CMK (cell line): ENCODE measurements around the gene RSPH1.

Experiments
- DNase-seq: peaks from one replicate; pipeline ENCODE4 v3.0.0-alpha.2; 2010; ENCODE audit warnings: low read depth

RSPH1 gene

GRCh38 chr21:42496120-42496838 lies at the start of gene RSPH1:
Gene RSPH1, minus strand, starts transcription at chr21:42496224. Its CDS starts 38 bp downstream, at chr21:42496186.
- DNase-seq: peak; percentile 100

GRCh38 chr21:42545745-42546144 lies 49.7 kb upstream of the RSPH1 start:
- DNase-seq: no peak

DNA sequence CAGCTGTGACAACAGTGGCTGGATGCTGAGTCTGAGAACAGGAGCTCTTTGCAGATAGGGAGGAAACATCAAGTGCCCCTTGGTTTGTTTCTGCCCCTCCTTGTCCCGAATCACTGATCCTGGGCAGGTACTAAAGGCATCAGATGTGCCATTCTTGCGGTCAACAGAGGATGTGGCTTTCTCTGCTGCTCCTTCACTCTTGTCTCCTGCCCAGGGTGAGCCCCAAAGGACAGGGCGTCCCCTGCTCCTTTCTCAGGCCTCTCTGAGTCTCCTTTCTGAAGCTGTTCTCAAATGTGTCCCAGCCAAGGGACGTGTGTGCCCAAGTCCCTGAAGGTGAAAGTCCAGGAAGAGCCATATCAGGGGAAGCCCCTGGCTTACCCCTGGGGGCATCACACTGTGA lies 49.3 kb upstream of the RSPH1 start:
- DNase-seq: no peak

DNA sequence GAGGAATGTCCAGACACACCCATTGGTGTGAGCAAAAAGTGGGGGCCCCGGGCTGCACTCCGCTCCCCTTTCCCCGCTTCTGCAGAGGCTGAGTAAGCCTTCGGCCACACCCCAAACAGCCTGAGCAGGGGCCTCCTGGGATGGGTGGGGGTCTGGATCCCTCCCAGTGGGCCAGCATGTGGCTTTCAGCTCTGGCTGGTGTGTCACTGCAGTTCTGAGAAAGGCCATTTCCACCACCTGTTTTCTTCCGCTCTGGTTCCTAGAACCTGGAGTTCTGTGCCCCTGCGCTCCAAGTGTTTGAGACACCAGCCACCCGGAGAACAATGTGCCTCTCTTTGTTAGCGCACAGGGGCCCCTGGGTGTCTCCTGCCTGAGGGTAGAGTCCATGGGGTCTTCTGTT lies 48.5 kb upstream of the RSPH1 start:
- no peak for DNase-seq

GRCh38 chr21:42543106-42543847 lies 47.3 kb upstream of the RSPH1 start:
- no peak for DNase-seq

DNA sequence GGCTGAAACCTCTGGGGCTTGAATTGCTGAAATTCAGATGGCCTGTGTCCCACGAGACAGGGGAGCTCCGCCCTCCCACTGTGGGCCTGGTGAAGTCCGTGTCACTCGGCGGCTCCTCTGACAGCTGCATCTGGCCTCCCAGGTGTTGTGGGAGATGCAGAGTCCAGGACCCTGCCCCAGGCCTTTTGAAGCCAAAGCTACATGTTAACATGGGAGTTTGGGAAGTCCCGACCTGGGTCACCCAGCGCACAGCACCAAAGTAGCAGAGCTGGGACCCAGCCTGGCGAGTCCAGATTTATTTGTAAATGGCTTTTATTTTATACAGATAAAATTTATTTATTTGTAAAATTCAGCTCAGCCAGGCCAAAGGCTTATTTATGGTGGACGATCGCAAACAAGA lies 46.6 kb upstream of the RSPH1 start:
- DNase-seq: no peak

- no peak for DNase-seq
Measured at GRCh38 chr21:42542196-42542595, 46.2 kb upstream of the RSPH1 start.

- no peak for DNase-seq
Measured at GRCh38 chr21:42541618-42542017, 45.6 kb upstream of the RSPH1 start.

GRCh38 chr21:42541174-42541573 lies 45.1 kb upstream of the RSPH1 start:
- no peak for DNase-seq

- DNase-seq: no peak
Measured at GRCh38 chr21:42540396-42540795, 44.4 kb upstream of the RSPH1 start.

- DNase-seq: no peak
Measured at GRCh38 chr21:42539931-42540343, 43.9 kb upstream of the RSPH1 start.

GRCh38 chr21:42539342-42539741 lies 43.3 kb upstream of the RSPH1 start:
- DNase-seq: no peak

GRCh38 chr21:42538479-42539275 lies 42.7 kb upstream of the RSPH1 start:
- no peak for DNase-seq

- no peak for DNase-seq
Measured at GRCh38 chr21:42537106-42537742, 41.2 kb upstream of the RSPH1 start.

DNA sequence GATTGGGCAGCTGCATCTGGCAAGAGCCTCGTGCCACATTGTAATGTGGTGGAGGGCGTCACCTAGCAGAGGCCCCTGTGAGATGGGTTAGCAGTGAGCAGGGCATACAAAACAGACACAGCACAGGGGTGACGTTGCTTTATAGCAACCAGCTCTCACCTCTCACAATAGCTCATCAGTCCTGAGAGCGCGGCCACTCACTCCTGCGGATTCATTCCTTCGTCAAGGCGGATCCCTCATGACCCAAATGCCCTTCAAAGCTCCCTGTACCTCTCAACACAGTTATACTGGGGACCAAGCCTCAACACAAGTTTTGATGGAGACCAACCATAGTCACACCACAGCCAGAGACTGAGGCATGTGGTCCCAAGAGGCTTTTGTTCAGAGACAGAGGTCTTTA lies 40.6 kb upstream of the RSPH1 start:
- DNase-seq: no peak

DNA sequence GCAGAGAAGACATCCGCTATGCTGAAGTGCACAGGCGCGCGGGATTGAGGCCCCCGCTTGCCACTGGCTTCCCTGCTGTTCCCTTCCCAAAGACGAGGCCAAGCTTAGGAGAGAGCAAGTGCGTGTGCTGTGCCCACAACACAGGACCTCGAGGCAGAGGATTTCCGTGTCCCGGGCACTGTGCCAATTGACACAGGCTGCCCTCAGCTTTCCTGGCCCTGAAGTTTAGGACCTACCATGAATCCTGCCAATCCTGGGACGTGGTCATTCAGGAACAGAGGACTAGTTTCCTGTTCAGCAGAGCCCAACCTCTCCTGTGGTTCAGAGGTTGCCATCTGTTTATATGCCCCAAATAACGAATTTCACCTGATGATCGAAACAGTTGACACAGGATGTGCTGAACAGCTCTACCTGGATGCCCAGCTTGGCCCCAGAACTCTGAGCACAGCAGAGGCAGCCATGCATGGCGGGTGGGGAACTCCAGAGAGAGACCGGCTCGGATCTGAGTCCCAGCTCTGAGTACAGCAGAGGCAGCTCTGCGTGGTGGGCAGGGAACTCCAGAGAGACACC lies 39.7 kb upstream of the RSPH1 start:
- DNase-seq: no peak

GRCh38 chr21:42534421-42535378 lies 38.7 kb upstream of the RSPH1 start:
- DNase-seq: no peak

DNA sequence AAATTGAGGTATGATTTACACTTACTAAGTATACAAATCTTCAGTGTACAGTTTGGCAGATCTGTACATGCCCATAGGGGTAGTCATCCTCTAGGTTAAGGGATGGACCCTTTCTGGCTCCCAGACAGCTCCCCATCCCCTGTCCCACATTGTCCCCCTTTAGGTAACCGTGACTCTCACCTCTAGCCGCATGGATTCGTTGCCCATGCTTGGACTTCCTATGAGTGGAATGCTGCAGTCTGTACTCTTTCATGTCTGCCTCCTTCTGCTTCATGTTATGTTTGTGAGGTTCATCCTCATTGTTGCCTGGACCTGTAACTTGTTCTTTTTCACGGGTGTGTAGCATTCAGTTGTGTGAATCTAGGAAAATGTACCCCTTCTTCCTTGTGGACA lies 37.9 kb upstream of the RSPH1 start:
- DNase-seq: no peak

DNA sequence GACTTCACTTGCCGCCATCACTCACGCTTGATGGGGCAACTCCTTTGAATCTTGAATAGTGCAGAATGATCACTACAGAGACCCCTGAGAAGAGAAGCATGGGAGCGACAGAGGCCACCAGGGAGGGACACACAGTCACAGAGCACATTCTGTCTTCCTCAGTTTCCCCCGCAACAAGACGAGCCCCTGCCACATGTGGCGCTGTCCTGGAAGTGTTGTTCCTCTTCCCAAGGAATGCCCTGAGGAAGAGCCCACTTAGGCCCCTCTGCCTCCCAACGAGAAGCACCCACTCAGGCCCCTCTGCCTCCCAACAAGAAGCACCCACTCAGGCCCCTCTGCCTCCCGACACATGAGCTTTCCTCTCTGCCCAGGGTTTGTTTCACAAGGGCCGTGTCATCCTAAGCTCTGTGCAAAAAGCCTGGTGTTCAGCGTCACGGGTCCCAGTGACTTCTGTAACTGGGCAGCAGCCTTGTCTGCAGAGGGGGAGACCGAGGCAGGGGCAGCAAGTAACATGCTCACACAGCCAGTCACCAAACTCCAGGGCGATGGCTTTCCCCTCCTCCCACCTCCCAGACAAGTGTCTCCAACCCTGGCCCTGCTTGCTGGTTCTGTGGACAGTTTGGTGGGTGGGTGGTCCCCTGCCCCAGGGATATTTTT lies 37.4 kb upstream of the RSPH1 start:
- DNase-seq: no peak

DNA sequence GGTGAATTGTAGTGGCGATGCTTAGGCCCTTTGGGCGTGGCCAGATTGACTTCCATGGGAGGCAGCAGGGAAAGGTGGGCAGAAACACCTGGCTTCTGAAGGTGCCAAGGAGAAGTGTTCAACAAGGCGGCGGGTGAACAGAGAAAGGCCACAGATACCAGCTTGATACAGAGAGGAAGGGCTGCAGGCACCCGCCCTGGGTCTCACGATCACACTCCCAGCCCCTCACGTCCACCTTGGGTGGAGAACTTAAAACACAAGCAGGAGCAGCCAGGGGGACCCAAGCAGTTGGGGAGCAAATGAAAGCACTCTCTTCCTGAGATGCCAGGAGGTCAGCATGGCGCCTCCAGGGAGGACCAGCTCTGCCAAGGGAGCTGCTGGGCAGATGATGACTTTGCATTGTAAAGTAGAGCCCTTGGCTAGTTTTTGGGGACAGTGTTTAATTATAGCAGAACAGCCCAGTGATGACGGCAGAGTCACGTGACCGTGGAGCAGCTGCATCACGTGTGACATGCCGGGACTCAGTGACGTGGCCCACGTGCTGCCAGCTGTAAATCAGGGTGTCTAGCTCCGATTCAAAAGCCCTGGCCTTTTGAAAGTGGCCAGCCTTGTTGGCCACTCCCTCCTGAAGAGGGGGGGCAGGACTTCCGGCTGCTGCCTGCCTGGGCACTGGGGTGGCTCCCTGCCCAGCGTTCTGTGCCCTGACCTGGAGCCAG lies 36.6 kb upstream of the RSPH1 start:
- DNase-seq: no peak
